ENCODE measurements around the gene KIF2A. TPM values are rescaled to one million over a fixed set of nuclear protein-coding genes. Genes with fewer than 3 reads are reported as not detected.

The KIF2A gene
- total RNA-seq (2012; rRNA removed), result 51.3 and 58.8 TPM in 2 replicates

- H3K9ac ChIP-seq (ENCODE audit: low read depth, low read length), result peak within 1 kb of the TSS; percentile 90
- peaks cover 21% of the 10 kb centered on the region for H3K4me1 ChIP-seq (ENCODE audit: control insufficient read depth, insufficient read depth, low read length)
- H3K36me3 ChIP-seq (ENCODE audit: insufficient read depth, low read length), result no peaks in the 10 kb centered on the region
- no peaks in the 10 kb centered on the region for H3K9me3 ChIP-seq (replicated peaks; ENCODE audit: low read length)
- H3K27me3 ChIP-seq (ENCODE audit: control insufficient read depth, insufficient read depth, low read length), result no peaks in the 10 kb centered on the region
- H3K4me3 ChIP-seq (ENCODE audit: low read length), result peak within 1 kb of the TSS; percentile 98
- H3K4me2 ChIP-seq (ENCODE audit: low read length), result peak within 1 kb of the TSS; percentile 95
Observed at GRCh38 chr5:62305715-62306322, at the start of gene KIF2A. KIF2A (plus strand) TSS chr5:62306206; CDS start chr5:62306473, 267 bp downstream.

- Histone ChIP-seq H3K4me2 (ENCODE audit: low read length) (no peak overlapping the region), H3K27me3 (ENCODE audit: control insufficient read depth, insufficient read depth, low read length) (peaks cover 24% of the 10 kb centered on the region), H3K4me1 (ENCODE audit: control insufficient read depth, insufficient read depth, low read length) (no peaks in the 10 kb centered on the region), H3K9ac (ENCODE audit: low read depth, low read length) (no peak overlapping the region), H3K9me3 (replicated peaks; ENCODE audit: low read length) (no peaks in the 10 kb centered on the region), H3K36me3 (ENCODE audit: insufficient read depth, low read length) (no peaks in the 10 kb centered on the region), H3K4me3 (ENCODE audit: low read length) (no peak overlapping the region)
Observed at GRCh38 chr5:62257020-62257367, 49.0 kb upstream of the KIF2A start.

- Histone ChIP-seq H3K9ac (ENCODE audit: low read depth, low read length) (no peak overlapping the region), H3K4me2 (ENCODE audit: low read length) (no peak overlapping the region), H3K9me3 (replicated peaks; ENCODE audit: low read length) (no peaks in the 10 kb centered on the region), H3K4me3 (ENCODE audit: low read length) (no peak overlapping the region), H3K27me3 (ENCODE audit: control insufficient read depth, insufficient read depth, low read length) (peaks cover 24% of the 10 kb centered on the region), H3K4me1 (ENCODE audit: control insufficient read depth, insufficient read depth, low read length) (no peaks in the 10 kb centered on the region), H3K36me3 (ENCODE audit: insufficient read depth, low read length) (no peaks in the 10 kb centered on the region)
Observed at GRCh38 chr5:62258654-62259053, 47.4 kb upstream of the KIF2A start.

- no peak overlapping the region for H3K4me3 ChIP-seq (ENCODE audit: low read length)
- no peaks in the 10 kb centered on the region for H3K4me1 ChIP-seq (ENCODE audit: control insufficient read depth, insufficient read depth, low read length)
- H3K27me3 ChIP-seq (ENCODE audit: control insufficient read depth, insufficient read depth, low read length), result peaks cover 24% of the 10 kb centered on the region
- no peaks in the 10 kb centered on the region for H3K9me3 ChIP-seq (replicated peaks; ENCODE audit: low read length)
- H3K4me2 ChIP-seq (ENCODE audit: low read length), result no peak overlapping the region
- no peaks in the 10 kb centered on the region for H3K36me3 ChIP-seq (ENCODE audit: insufficient read depth, low read length)
- H3K9ac ChIP-seq (ENCODE audit: low read depth, low read length), result no peak overlapping the region
Observed at GRCh38 chr5:62259699-62260250, 46.2 kb upstream of the KIF2A start.

GRCh38 chr5:62260513-62260912, 45.5 kb upstream of the KIF2A start:
- Histone ChIP-seq H3K4me1 (ENCODE audit: control insufficient read depth, insufficient read depth, low read length) (no peaks in the 10 kb centered on the region), H3K36me3 (ENCODE audit: insufficient read depth, low read length) (no peaks in the 10 kb centered on the region), H3K9ac (ENCODE audit: low read depth, low read length) (no peak overlapping the region), H3K9me3 (replicated peaks; ENCODE audit: low read length) (no peaks in the 10 kb centered on the region), H3K4me3 (ENCODE audit: low read length) (no peak overlapping the region), H3K4me2 (ENCODE audit: low read length) (no peak overlapping the region), H3K27me3 (ENCODE audit: control insufficient read depth, insufficient read depth, low read length) (peaks cover 24% of the 10 kb centered on the region)

GRCh38 chr5:62263401-62263800, 42.6 kb upstream of the KIF2A start:
- H3K4me2 ChIP-seq (ENCODE audit: low read length), result no peak overlapping the region
- H3K4me3 ChIP-seq (ENCODE audit: low read length), result no peak overlapping the region
- H3K4me1 ChIP-seq (ENCODE audit: control insufficient read depth, insufficient read depth, low read length), result no peaks in the 10 kb centered on the region
- no peaks in the 10 kb centered on the region for H3K36me3 ChIP-seq (ENCODE audit: insufficient read depth, low read length)
- H3K9me3 ChIP-seq (replicated peaks; ENCODE audit: low read length), result no peaks in the 10 kb centered on the region
- H3K27me3 ChIP-seq (ENCODE audit: control insufficient read depth, insufficient read depth, low read length), result peaks cover 19% of the 10 kb centered on the region
- H3K9ac ChIP-seq (ENCODE audit: low read depth, low read length), result no peak overlapping the region

GRCh38 chr5:62265648-62266112, 40.3 kb upstream of the KIF2A start:
- no peak overlapping the region for H3K4me2 ChIP-seq (ENCODE audit: low read length)
- H3K4me1 ChIP-seq (ENCODE audit: control insufficient read depth, insufficient read depth, low read length), result no peaks in the 10 kb centered on the region
- no peak overlapping the region for H3K4me3 ChIP-seq (ENCODE audit: low read length)
- H3K36me3 ChIP-seq (ENCODE audit: insufficient read depth, low read length), result no peaks in the 10 kb centered on the region
- H3K27me3 ChIP-seq (ENCODE audit: control insufficient read depth, insufficient read depth, low read length), result peaks cover 17% of the 10 kb centered on the region
- no peak overlapping the region for H3K9ac ChIP-seq (ENCODE audit: low read depth, low read length)
- H3K9me3 ChIP-seq (replicated peaks; ENCODE audit: low read length), result no peaks in the 10 kb centered on the region

- H3K4me3 ChIP-seq (ENCODE audit: low read length), result no peak overlapping the region
- H3K27me3 ChIP-seq (ENCODE audit: control insufficient read depth, insufficient read depth, low read length), result peaks cover 11% of the 10 kb centered on the region
Observed at GRCh38 chr5:62266573-62266972, 39.4 kb upstream of the KIF2A start.

GRCh38 chr5:62268234-62268633, 37.8 kb upstream of the KIF2A start:
- H3K27me3 ChIP-seq (ENCODE audit: control insufficient read depth, insufficient read depth, low read length), result peaks cover 8% of the 10 kb centered on the region
- H3K4me2 ChIP-seq (ENCODE audit: low read length), result no peak overlapping the region
- no peak overlapping the region for H3K4me3 ChIP-seq (ENCODE audit: low read length)
- no peaks in the 10 kb centered on the region for H3K36me3 ChIP-seq (ENCODE audit: insufficient read depth, low read length)
- H3K4me1 ChIP-seq (ENCODE audit: control insufficient read depth, insufficient read depth, low read length), result no peaks in the 10 kb centered on the region
- H3K9me3 ChIP-seq (replicated peaks; ENCODE audit: low read length), result no peaks in the 10 kb centered on the region
- H3K9ac ChIP-seq (ENCODE audit: low read depth, low read length), result no peak overlapping the region

More at GRCh38 chr5:62266573-62266972, 39.4 kb upstream of the KIF2A start:
- Histone ChIP-seq H3K9me3 (replicated peaks; ENCODE audit: low read length) (no peaks in the 10 kb centered on the region), H3K4me1 (ENCODE audit: control insufficient read depth, insufficient read depth, low read length) (no peaks in the 10 kb centered on the region), H3K36me3 (ENCODE audit: insufficient read depth, low read length) (no peaks in the 10 kb centered on the region), H3K9ac (ENCODE audit: low read depth, low read length) (no peak overlapping the region), H3K4me2 (ENCODE audit: low read length) (no peak overlapping the region)

GRCh38 chr5:62268792-62269191, 37.2 kb upstream of the KIF2A start:
- Histone ChIP-seq H3K4me1 (ENCODE audit: control insufficient read depth, insufficient read depth, low read length) (no peaks in the 10 kb centered on the region), H3K36me3 (ENCODE audit: insufficient read depth, low read length) (no peaks in the 10 kb centered on the region), H3K4me3 (ENCODE audit: low read length) (no peak overlapping the region), H3K9me3 (replicated peaks; ENCODE audit: low read length) (no peaks in the 10 kb centered on the region), H3K9ac (ENCODE audit: low read depth, low read length) (no peak overlapping the region), H3K4me2 (ENCODE audit: low read length) (no peak overlapping the region), H3K27me3 (ENCODE audit: control insufficient read depth, insufficient read depth, low read length) (peaks cover 8% of the 10 kb centered on the region)

GRCh38 chr5:62271370-62271769, 34.6 kb upstream of the KIF2A start:
- Histone ChIP-seq H3K4me1 (ENCODE audit: control insufficient read depth, insufficient read depth, low read length) (no peaks in the 10 kb centered on the region), H3K4me3 (ENCODE audit: low read length) (no peak overlapping the region), H3K9me3 (replicated peaks; ENCODE audit: low read length) (no peaks in the 10 kb centered on the region), H3K4me2 (ENCODE audit: low read length) (no peak overlapping the region), H3K9ac (ENCODE audit: low read depth, low read length) (no peak overlapping the region), H3K27me3 (ENCODE audit: control insufficient read depth, insufficient read depth, low read length) (peaks cover 8% of the 10 kb centered on the region), H3K36me3 (ENCODE audit: insufficient read depth, low read length) (no peaks in the 10 kb centered on the region)

GRCh38 chr5:62271870-62272269, 34.1 kb upstream of the KIF2A start:
- H3K9me3 ChIP-seq (replicated peaks; ENCODE audit: low read length), result no peaks in the 10 kb centered on the region
- H3K27me3 ChIP-seq (ENCODE audit: control insufficient read depth, insufficient read depth, low read length), result peaks cover 8% of the 10 kb centered on the region
- no peak overlapping the region for H3K4me2 ChIP-seq (ENCODE audit: low read length)
- no peaks in the 10 kb centered on the region for H3K4me1 ChIP-seq (ENCODE audit: control insufficient read depth, insufficient read depth, low read length)
- H3K9ac ChIP-seq (ENCODE audit: low read depth, low read length), result no peak overlapping the region
- no peaks in the 10 kb centered on the region for H3K36me3 ChIP-seq (ENCODE audit: insufficient read depth, low read length)
- no peak overlapping the region for H3K4me3 ChIP-seq (ENCODE audit: low read length)

Data from skeletal muscle satellite cell (primary cell).